ENCODE results near the gene ST7.
"Not testable (repeated sequence)": the region's sequence is repeated elsewhere in the genome, so short reads cannot be mapped to it uniquely, and the experiment has no call there.

- TF ChIP-seq CTCF (IDR thresholded peaks at IDR 0.05; ENCODE audit: poor library complexity); EZH2 (IDR thresholded peaks at IDR 0.05; ENCODE audit: borderline replicate concordance); EZH2phosphoT487 (IDR thresholded peaks at IDR 0.05; ENCODE audit: low read depth, severe bottlenecking, unreplicated experiment): not testable (repeated sequence)
These were observed 77.0 kb downstream of the ST7 start for GRCh38 chr7:117030346-117030745.

Data from hepatocyte (in vitro differentiated cells).